B cell (primary cell): Measurements from ENCODE around the gene PPP6R3. TPM values are rescaled to one million over a fixed set of nuclear protein-coding genes. Genes with fewer than 3 reads are reported as not detected.

Source experiments
- ATAC-seq: fragments of 200-7000 bp; cut with Tn5 transposase; one replicate; pipeline ENCODE4 v1.10.0; 2021; ENCODE audit warnings: low read depth, mild to moderate bottlenecking, moderate number of reproducible peaks, moderate library complexity
- CTCF ChIA-PET: fragments of 350-600 bp; sonication (Branson Sonifier 250); formaldehyde crosslinking; loops from one replicate; lab custom pipeline; 2021; ENCODE audit warnings: antibody characterized with exemption, inconsistent platforms; lab: Charles Lee
- POLR2A ChIA-PET: fragments of 350-600 bp; sonication (Branson Sonifier 250); formaldehyde crosslinking; loops from one replicate; lab custom pipeline; 2021; ENCODE audit warnings: antibody characterized with exemption; lab: Charles Lee
- DNase-seq: peaks from one replicate; pipeline ENCODE4 v3.0.0; 2013
- H2AFZ ChIP-seq: 2 replicates; pipeline ENCODE4 v1.6.1; 2012; ENCODE audit warnings: mild to moderate bottlenecking, low read depth, low read length; ENCODE audit not compliant: insufficient read depth, poor library complexity, severe bottlenecking
- H3K27ac ChIP-seq, 2 donors: 1 replicate in 1 of 2; 2 replicates in 1 of 2; pipeline ENCODE4 v1.5.1; 2012 to 2013; ENCODE audit warnings: low read length in 2 of 2, mild to moderate bottlenecking in 2 of 2, moderate library complexity in 1 of 2
- H3K27me3 ChIP-seq, 4 experiments: fragments of 200-600 bp in 1 of 4; sonication (generic) in 1 of 4; replicated peaks in 1 of 4; 1 replicate in 2 of 4; 2 replicates in 2 of 4; pipeline versions ENCODE4 v1.6.1 to v1.7.0; 2013 to 2016; ENCODE audit warnings: low read length in 3 of 4, mild to moderate bottlenecking in 2 of 4, mixed read lengths in 1 of 4, moderate library complexity in 1 of 4; ENCODE audit not compliant: insufficient read depth in 4 of 4, control insufficient read depth in 3 of 4; ENCODE audit errors: control extremely low read depth in 1 of 4
- H3K36me3 ChIP-seq, 2 experiments: replicated peaks in 1 of 2; 1 replicate in 1 of 2; 2 replicates in 1 of 2; pipeline versions ENCODE4 v1.6.1 to v1.7.1; 2013; ENCODE audit warnings: low read length in 1 of 2; ENCODE audit not compliant: insufficient read depth in 2 of 2, control insufficient read depth in 1 of 2; ENCODE audit errors: control extremely low read depth in 1 of 2, extremely low read depth in 1 of 2
- H3K4me1 ChIP-seq, 2 donors: fragments of 200-600 bp in 1 of 2; sonication (generic) in 1 of 2; 1 replicate in 1 of 2; 2 replicates in 1 of 2; pipeline versions ENCODE4 v1.5.1 to v1.6.1; 2013 to 2017; ENCODE audit warnings: low read length in 2 of 2; ENCODE audit not compliant: control insufficient read depth in 2 of 2, insufficient read depth in 2 of 2
- H3K4me2 ChIP-seq: replicated peaks from 2 replicates; pipeline ENCODE3; 2012; ENCODE audit warnings: mild to moderate bottlenecking, low read depth, low read length; ENCODE audit not compliant: poor library complexity, severe bottlenecking
- H3K4me3 ChIP-seq, 5 experiments: fragments of 200-600 bp in 1 of 5; sonication (generic) in 1 of 5; 1 replicate in 3 of 5; 2 replicates in 2 of 5; pipeline versions ENCODE4 v1.5.1 to v1.7.0; 2011 to 2016; ENCODE audit warnings: low read length in 4 of 5, mild to moderate bottlenecking in 4 of 5, low read depth in 2 of 5, control low read depth in 1 of 5, moderate library complexity in 1 of 5; ENCODE audit not compliant: insufficient read depth in 1 of 5; ENCODE audit errors: control extremely low read depth in 1 of 5, extremely low read depth in 1 of 5
- H3K79me2 ChIP-seq: fragments of 200-600 bp; sonication (generic); one replicate; pipeline ENCODE4 v1.6.0; 2016; ENCODE audit warnings: low read length; ENCODE audit not compliant: control insufficient read depth, insufficient read depth
- H3K9ac ChIP-seq: fragments of 200-600 bp; sonication (generic); 2 replicates; pipeline ENCODE4 v1.6.1; 2017; ENCODE audit warnings: mild to moderate bottlenecking, low read length, moderate library complexity
- H3K9me3 ChIP-seq, 3 donors: one replicate each; pipeline versions ENCODE4 v1.6.1 to v1.7.1; 2013; ENCODE audit warnings: low read length in 2 of 3; ENCODE audit not compliant: control insufficient read depth in 2 of 3, insufficient read depth in 1 of 3; ENCODE audit errors: control extremely low read depth in 1 of 3
- H4K20me1 ChIP-seq: 2 replicates; pipeline ENCODE4 v1.6.0; 2012; ENCODE audit warnings: mild to moderate bottlenecking, low read length; ENCODE audit not compliant: insufficient read depth, control insufficient read depth, poor library complexity, severe bottlenecking
- H3K27ac Mint-ChIP-seq: one replicate; pipeline ENCODE4 v1.8.0; 2021; ENCODE audit warnings: mixed read lengths
- H3K27me3 Mint-ChIP-seq: one replicate; pipeline ENCODE4 v1.8.0; 2021; ENCODE audit warnings: mixed read lengths
- H3K4me1 Mint-ChIP-seq: one replicate; pipeline ENCODE4 v1.8.0; 2021; ENCODE audit warnings: mixed read lengths
- H3K4me3 Mint-ChIP-seq: one replicate; pipeline ENCODE4 v1.8.0; 2021; ENCODE audit warnings: mixed read lengths
- H3K9me3 Mint-ChIP-seq: one replicate; pipeline ENCODE4 v1.8.0; 2022; ENCODE audit warnings: mixed read lengths; ENCODE audit not compliant: insufficient read depth
- CTCF ChIP-seq: fragments of 200-600 bp; IDR thresholded peaks from one replicate; pipeline ENCODE4 v1.8.0; 2022; ENCODE audit warnings: antibody characterized with exemption, mild to moderate bottlenecking
- EZH2 ChIP-seq: IDR thresholded peaks from 2 replicates; pipeline ENCODE4 v1.6.1; 2012; ENCODE audit warnings: borderline replicate concordance, low read depth, mild to moderate bottlenecking, moderate library complexity, low read length; ENCODE audit not compliant: insufficient read depth, poor library complexity, severe bottlenecking
- WGBS: methylation state at CpG from one replicate; pipeline ENCODE4 v1.1.5; 2013; ENCODE audit warnings: missing lambda C conversion rate; ENCODE audit not compliant: insufficient coverage; 5-methylcytosine and 5-hydroxymethylcytosine counted together
- intact Hi-C: fragments of 100-400 bp; cut with micrococcal nuclease; formaldehyde crosslinking; loops from one replicate; pipeline ENCODE4 v1.10.0; 2022
- polyA plus RNA-seq: library from polyadenylated mRNA; depleted of rRNA; stranded (reverse); fragments of >200 nt; gene quantifications from 2 replicates; pipeline ENCODE4 v1.2.3, GENCODE V29; 2012
- total RNA-seq, 2 donors: library from RNA; stranded (reverse); fragments of 120-200 nt in 1 of 2; gene quantifications; 1 replicate in 1 of 2; 2 replicates in 1 of 2; pipeline versions ENCODE4 v1.2.3 to v1.2.4, GENCODE V29; 2013 to 2022

PPP6R3 gene
- total and polyA plus RNA-seq, 2 donors (not counting 1 experiment from before 2014, with no cell fraction given), result 48.5 to 159 TPM

DNA sequence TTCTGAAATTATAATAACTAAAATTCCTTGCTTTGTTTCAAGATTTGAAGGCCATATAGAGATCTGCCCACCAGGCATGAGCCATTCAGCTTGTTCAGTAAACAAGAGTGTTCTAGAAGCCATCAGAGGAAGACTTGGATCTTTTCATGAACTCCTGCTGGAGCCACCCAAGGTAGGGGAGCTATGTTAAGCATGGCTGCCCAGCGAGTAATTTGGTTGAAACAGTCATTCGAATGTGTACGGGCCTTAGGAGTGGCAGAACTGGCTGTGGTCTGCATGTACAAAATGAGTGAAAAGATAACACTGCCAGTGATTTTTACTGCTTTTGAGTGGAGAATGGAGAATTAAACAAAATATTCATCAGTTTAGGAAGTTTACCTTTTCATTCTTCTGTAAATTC is 103.7 kb downstream of the PPP6R3 start:
- CTCF ChIA-PET, result no interaction called here
- Histone ChIP-seq H3K9me3 (no peaks in the 10 kb centered on the region), H3K79me2 (peaks cover 3% of the 10 kb centered on the region), H3K4me1 (no peaks in the 10 kb centered on the region), H4K20me1 (peaks cover 40% of the 10 kb centered on the region), H2AFZ (no peak overlapping the region), H3K27ac (no peak overlapping the region), H3K4me2 (no peak overlapping the region), H3K9ac (no peak overlapping the region), H3K4me3 (no peak overlapping the region), H3K36me3 (peaks cover 4 to 70% of the 10 kb centered on the region in 2 experiments), H3K27me3 (no peaks in the 10 kb centered on the region)
- WGBS, result 89% methylated on average over 3 of the region's 3 CpGs
- Mint-ChIP-seq H3K27me3 (no peaks in the 10 kb centered on the region), H3K9me3 (no peaks in the 10 kb centered on the region), H3K27ac (no peak overlapping the region), H3K4me3 (no peak overlapping the region), H3K4me1 (peaks cover 10% of the 10 kb centered on the region)
- POLR2A ChIA-PET, result no interaction called here
- no peak for TF ChIP-seq CTCF
- no peak for TF ChIP-seq EZH2
- intact Hi-C loops, result no loop called here
- no peak for DNase-seq
- no peak for ATAC-seq

DNA sequence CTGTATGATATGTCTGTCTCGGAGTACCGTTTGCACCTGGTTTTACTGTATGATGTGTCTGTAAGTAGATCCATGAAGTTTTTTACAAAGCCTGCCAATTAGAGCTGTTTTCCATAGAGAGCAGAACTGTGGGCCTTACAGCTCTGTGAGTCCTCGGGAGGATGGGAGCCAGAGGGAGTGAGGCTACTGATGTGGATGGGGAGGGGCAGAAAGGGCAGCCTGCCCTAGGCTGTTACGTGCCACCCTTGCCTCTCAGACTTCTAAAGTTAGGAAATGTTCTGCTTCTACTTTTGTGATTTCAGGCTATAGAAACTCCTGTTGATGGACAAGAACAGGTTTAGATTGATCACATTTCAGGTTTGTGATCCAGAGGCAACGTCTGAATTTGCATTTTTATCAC is 105.2 kb downstream of the PPP6R3 start:
- no peak overlapping the region for H3K27ac ChIP-seq
- H3K4me3 Mint-ChIP-seq, result no peak overlapping the region
- no peak for TF ChIP-seq CTCF
- TF ChIP-seq EZH2, result no peak
- POLR2A ChIA-PET, result no interaction called here
- H3K9ac ChIP-seq, result no peak overlapping the region
- no peaks in the 10 kb centered on the region for H3K4me1 ChIP-seq
- peaks cover 1% of the 10 kb centered on the region for H3K4me1 Mint-ChIP-seq
- H3K27ac Mint-ChIP-seq, result no peak overlapping the region
- ATAC-seq (no peak), DNase-seq (no peak)
- H3K27me3 ChIP-seq, result no peaks in the 10 kb centered on the region
- H3K36me3 ChIP-seq, result peaks cover 2 to 72% of the 10 kb centered on the region in 2 experiments
- 96% methylated on average over 5 of the region's 5 CpGs for WGBS
- CTCF ChIA-PET, result no interaction called here
- intact Hi-C loops, result no loop called here
- peaks cover 45% of the 10 kb centered on the region for H4K20me1 ChIP-seq
- peaks cover 3% of the 10 kb centered on the region for H3K79me2 ChIP-seq
- no peak overlapping the region for H3K4me2 ChIP-seq
- H3K9me3 Mint-ChIP-seq, result no peaks in the 10 kb centered on the region
- no peak overlapping the region for H2AFZ ChIP-seq
- H3K9me3 ChIP-seq, result no peaks in the 10 kb centered on the region
- no peaks in the 10 kb centered on the region for H3K27me3 Mint-ChIP-seq
- no peak overlapping the region for H3K4me3 ChIP-seq
